ENCODE results near the gene PHF2.

The PHF2 gene

DNA sequence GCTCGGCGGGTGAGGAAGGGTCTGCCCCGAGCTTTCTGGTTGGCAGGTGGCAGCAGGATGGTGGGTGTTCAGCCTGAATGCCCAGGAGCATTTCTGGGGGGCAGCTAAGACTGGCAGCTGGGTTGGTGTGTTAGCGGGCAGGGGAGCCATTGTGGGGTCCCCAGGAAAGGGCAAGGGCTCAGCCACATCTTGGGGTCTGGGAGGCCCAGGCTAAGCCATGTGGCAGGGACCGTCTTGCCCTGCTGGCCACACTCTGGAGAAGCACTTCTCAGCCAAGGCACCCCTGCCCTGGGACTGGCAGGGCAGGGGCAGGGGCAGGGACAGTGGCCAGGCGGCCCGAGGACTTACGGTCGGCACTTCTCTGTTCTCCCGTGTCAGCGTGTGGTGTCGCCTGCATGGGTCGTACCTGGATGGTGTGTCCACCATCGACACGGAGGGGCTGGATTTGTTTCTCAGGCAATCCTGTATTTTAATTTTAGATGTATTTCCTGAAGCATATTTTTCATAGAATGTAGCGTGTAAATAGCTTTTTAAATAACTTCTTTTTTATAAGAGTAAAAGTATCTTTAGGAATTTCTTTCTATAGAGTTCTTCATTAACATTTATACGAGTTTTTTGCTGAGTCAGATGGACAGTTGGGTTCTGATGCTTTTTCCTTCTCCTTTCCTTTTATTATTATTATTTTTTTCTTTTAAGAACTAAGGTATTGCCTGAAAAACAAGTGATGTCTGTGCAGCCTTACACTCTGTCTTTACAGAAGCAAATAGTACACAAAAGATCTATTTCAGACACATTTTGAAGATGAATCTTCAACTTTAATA lies 102.0 kb downstream of the PHF2 start:
- Histone ChIP-seq H3K4me3 (no peak overlapping the region), H3K27ac (no peak overlapping the region), H3K27me3 (no peaks in the 10 kb centered on the region), H3K9me3 (no peaks in the 10 kb centered on the region), H3K36me3 (peaks cover 15 to 52% (median 50%) of the 10 kb centered on the region in 3 donors), H3K4me1 (no peaks in the 10 kb centered on the region)
- DNase-seq = peak; percentile 15 to 51
- TF ChIP-seq, protein P1, sequence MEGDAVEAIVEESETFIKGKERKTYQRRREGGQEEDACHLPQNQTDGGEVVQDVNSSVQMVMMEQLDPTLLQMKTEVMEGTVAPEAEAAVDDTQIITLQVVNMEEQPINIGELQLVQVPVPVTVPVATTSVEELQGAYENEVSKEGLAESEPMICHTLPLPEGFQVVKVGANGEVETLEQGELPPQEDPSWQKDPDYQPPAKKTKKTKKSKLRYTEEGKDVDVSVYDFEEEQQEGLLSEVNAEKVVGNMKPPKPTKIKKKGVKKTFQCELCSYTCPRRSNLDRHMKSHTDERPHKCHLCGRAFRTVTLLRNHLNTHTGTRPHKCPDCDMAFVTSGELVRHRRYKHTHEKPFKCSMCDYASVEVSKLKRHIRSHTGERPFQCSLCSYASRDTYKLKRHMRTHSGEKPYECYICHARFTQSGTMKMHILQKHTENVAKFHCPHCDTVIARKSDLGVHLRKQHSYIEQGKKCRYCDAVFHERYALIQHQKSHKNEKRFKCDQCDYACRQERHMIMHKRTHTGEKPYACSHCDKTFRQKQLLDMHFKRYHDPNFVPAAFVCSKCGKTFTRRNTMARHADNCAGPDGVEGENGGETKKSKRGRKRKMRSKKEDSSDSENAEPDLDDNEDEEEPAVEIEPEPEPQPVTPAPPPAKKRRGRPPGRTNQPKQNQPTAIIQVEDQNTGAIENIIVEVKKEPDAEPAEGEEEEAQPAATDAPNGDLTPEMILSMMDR (IDR thresholded peaks at IDR 0.05) = no peak
- intact Hi-C loops (cut with DNase I; ENCODE audit: low total_unique reads) = no loop called here

DNA sequence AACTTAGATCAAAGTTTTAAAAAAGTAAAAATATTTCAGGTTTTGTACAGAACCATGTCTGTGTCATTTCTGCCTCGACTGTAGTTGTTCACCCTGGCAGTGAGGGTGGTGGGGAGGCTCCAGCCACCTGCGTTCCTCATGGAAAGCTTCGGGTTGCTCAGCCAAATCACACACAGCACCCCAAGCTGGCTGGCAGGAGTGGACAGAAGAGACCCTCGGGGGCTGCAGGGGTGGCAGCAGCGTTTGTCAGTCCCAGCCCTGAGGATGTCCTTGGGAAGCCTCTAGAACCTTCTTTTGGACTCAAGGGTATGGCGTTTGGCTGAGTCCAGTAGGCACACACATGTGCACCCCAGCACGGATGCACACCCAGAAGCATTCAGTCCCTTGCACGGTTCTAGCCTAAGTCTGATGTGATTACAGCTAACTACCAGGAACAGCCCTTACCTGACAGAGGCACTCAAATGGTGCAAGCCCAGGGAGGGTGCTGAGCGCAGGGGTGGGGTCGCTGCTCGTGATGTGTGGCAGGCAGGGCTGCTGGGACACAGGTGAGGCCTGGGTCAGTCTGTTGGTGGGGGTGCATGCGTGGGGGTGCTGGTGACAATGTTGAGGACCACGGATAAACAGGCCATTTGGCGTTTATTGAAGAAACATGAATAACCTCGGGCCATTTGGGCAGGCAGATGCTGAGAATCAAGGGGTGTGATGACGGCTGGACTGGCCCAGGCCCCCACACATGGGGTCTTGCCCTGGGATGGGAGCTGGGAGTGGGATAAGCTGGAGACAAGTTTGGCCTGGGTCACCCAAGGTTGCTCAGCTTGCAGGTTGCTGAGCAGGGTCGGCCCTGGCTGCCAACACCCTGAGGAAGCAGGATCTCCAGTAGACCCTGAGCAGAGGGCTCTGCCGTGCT lies 103.4 kb downstream of the PHF2 start:
- Histone ChIP-seq H3K27ac (no peak overlapping the region), H3K4me1 (no peaks in the 10 kb centered on the region), H3K4me3 (no peak overlapping the region), H3K9me3 (no peaks in the 10 kb centered on the region), H3K36me3 (peaks cover 10 to 38% (median 37%) of the 10 kb centered on the region in 3 donors), H3K27me3 (no peaks in the 10 kb centered on the region)
- peak; percentile 15 to 64 for DNase-seq
- intact Hi-C loops (cut with DNase I; ENCODE audit: low total_unique reads) = loop anchor here (5.0 to 10.0 kb wide), 2 partner anchors 283 to 545 kb away; no protein-coding TSS in a partner anchor
- TF ChIP-seq, protein P1 (IDR thresholded peaks at IDR 0.05) = no peak

DNA sequence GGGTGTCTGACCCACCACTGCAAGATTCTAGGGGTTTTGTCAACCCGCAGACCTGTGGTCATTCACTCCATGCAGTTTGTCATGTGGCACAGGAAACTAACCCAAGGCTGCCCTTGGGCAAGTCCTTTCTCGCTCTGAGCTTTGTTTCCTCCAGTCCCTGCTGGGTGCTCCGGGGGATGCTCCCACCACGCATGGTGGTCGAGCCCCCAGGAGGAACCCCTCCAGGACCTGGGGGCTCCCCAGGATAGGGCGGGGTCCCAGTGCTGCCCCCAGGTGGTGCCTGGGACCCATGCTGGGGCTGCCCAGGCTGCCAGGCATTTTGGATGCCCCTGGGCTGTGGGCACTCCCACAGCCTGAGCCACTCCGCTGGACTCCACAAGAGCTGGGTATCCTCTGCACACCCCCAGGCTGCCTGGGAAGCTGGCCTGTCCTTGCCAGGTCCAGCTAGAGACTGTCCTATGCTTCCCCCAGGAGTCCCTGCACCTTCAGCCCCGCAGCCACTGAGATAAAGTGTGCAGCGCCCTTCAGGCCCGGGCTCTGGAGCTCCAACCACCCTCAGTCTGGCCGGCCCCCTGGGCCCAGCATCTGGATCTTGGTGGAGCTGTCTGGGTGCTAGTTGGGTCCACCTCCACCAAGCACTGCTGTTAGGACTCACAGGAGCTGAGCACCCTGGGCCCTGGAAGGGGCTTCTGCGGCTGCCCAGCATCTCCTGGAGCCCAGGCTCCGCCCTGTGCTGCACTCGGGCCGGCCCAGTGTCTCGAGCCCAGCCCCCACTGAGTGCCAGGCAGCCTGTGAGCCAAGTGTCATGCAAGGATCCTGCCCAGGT lies 104.3 kb downstream of the PHF2 start:
- DNase-seq = peak; percentile 19 to 53
- Histone ChIP-seq H3K36me3 (peaks cover 5 to 29% (median 28%) of the 10 kb centered on the region in 3 donors), H3K27ac (no peak overlapping the region), H3K9me3 (no peaks in the 10 kb centered on the region), H3K27me3 (no peaks in the 10 kb centered on the region), H3K4me3 (no peak overlapping the region), H3K4me1 (no peaks in the 10 kb centered on the region)
- intact Hi-C loops (cut with DNase I; ENCODE audit: low total_unique reads) = loop anchor here (5.0 to 10.0 kb wide), 2 partner anchors 282 to 544 kb away; no protein-coding TSS in a partner anchor
- TF ChIP-seq, protein P1 (IDR thresholded peaks at IDR 0.05) = no peak

DNA sequence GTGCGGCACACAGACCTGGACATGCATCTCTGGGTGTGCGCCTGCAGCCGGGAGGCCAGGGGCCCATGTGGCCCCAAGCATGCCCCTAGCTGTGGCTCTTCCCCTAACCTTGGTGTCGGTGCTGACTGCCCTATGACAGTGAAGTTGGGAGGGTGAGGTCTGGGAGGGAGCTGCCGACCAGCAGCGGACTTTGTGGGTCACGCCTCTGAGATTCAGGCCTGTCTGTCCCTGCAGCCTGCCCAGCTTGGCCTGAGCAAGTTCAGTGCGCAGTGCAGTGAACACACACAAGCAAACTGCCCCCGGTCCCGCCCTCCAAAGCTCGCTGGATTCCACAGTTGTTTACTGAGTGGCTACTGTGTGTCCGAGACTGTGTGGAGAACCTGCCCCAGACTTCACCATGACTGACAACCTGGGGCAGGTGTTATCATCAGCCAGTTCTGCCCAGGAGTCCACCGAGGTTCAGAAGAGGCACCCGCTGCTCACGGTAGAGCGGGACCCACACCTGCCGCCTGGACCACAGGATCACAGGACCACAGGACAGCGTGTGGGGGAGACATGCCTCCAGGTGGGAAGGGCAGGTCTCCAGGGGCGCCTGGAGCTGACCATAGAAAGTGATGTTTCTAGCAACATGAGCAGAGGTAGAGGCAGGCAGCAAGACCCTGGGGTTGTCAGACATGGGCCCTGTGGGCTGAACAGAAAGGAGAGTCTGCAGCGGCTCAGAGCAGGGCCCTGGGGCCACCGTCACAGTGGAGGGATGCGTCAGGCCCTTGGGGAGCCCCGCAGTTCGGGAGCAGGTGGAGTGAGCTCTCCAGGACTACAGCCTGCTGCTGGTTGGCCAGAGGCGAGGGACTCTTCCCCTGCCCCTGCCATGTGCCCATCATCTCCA lies 105.1 kb downstream of the PHF2 start:
- peak; percentile 17 to 41 for DNase-seq
- TF ChIP-seq, protein P1 (IDR thresholded peaks at IDR 0.05) = no peak
- no peaks in the 10 kb centered on the region for H3K9me3 ChIP-seq
- H3K27ac ChIP-seq = no peak overlapping the region
- H3K27me3 ChIP-seq = no peaks in the 10 kb centered on the region
- H3K36me3 ChIP-seq = peaks cover 5 to 21% (median 20%) of the 10 kb centered on the region in 3 donors
- no peak overlapping the region for H3K4me3 ChIP-seq
- H3K4me1 ChIP-seq = no peaks in the 10 kb centered on the region
- intact Hi-C loops (cut with DNase I; ENCODE audit: low total_unique reads) = loop anchor here (5.0 to 10.0 kb wide), 2 partner anchors 281 to 543 kb away; no protein-coding TSS in a partner anchor

Measured in tibial artery (tissue), 4 donors.